WTC11 (cell line): ENCODE data around the gene NMB. TPM values are rescaled to one million over a fixed set of nuclear protein-coding genes. Genes with fewer than 3 reads are reported as not detected.

ENCODE experiments used
- ATAC-seq: fragments of 200-7000 bp; cut with Tn5 transposase; 2 replicates; pipeline ENCODE4 v1.10.0; 2021; ENCODE audit warnings: mild to moderate bottlenecking, moderate library complexity
- CTCF ChIA-PET: fragments of 300-600 bp; sonication (Branson Sonifier 250); formaldehyde crosslinking; loops from one replicate; lab custom pipeline; 2021; ENCODE audit warnings: antibody characterized with exemption; lab: Charles Lee
- POLR2A ChIA-PET: fragments of 350-600 bp; sonication (Branson Sonifier 250); formaldehyde crosslinking; loops from one replicate; lab custom pipeline; 2021; ENCODE audit warnings: antibody characterized with exemption; lab: Charles Lee
- DNase-seq: peaks from one replicate; pipeline ENCODE4 v3.0.0; 2021; ENCODE audit warnings: low spot score
- H3K27ac Mint-ChIP-seq: 2 replicates; pipeline ENCODE4 v1.8.0; 2021; ENCODE audit warnings: mixed read lengths
- H3K27me3 Mint-ChIP-seq: 2 replicates; pipeline ENCODE4 v1.8.0; 2021; ENCODE audit warnings: low read depth, mild to moderate bottlenecking, moderate library complexity, mixed read lengths
- H3K36me3 Mint-ChIP-seq: 2 replicates; pipeline ENCODE4 v1.8.0; 2021; ENCODE audit warnings: mixed read lengths
- H3K4me1 Mint-ChIP-seq: 2 replicates; pipeline ENCODE4 v1.8.0; 2022; ENCODE audit warnings: mixed read lengths
- H3K4me3 Mint-ChIP-seq: 2 replicates; pipeline ENCODE4 v1.8.0; 2021; ENCODE audit warnings: mild to moderate bottlenecking, moderate library complexity, mixed read lengths
- H3K9me3 Mint-ChIP-seq: 2 replicates; pipeline ENCODE4 v1.8.0; 2021; ENCODE audit warnings: mixed read lengths
- CREM ChIP-seq: sonication (generic); formaldehyde crosslinking; IDR thresholded peaks from 2 replicates; pipeline ENCODE4 v1.8.1; 2022; ENCODE audit warnings: mild to moderate bottlenecking, missing genetic modification reagents, moderate library complexity
- E2F5 ChIP-seq: sonication (generic); formaldehyde crosslinking; IDR thresholded peaks from 2 replicates; pipeline ENCODE4 v1.8.1; 2022; ENCODE audit warnings: mild to moderate bottlenecking, moderate library complexity, missing genetic modification reagents
- ERG ChIP-seq: fragments of 250-450 bp; sonication (Bioruptor Pico); IDR thresholded peaks from 2 replicates; pipeline ENCODE4 v1.8.0; 2021; ENCODE audit warnings: mild to moderate bottlenecking
- ESRRA ChIP-seq: sonication (generic); formaldehyde crosslinking; IDR thresholded peaks from 2 replicates; pipeline ENCODE4 v1.8.1; 2022; ENCODE audit warnings: mild to moderate bottlenecking, missing genetic modification reagents, borderline replicate concordance
- ETV6 ChIP-seq: sonication (generic); formaldehyde crosslinking; IDR thresholded peaks from 2 replicates; pipeline ENCODE4 v1.8.1; 2022; ENCODE audit warnings: mild to moderate bottlenecking, missing genetic modification reagents
- FOXP1 ChIP-seq: sonication (generic); formaldehyde crosslinking; IDR thresholded peaks from 2 replicates; pipeline ENCODE4 v1.8.0; 2022; ENCODE audit warnings: missing genetic modification reagents, mild to moderate bottlenecking, moderate library complexity, borderline replicate concordance
- MXD4 ChIP-seq: fragments of 250-450 bp; sonication (Bioruptor Pico); IDR thresholded peaks from 2 replicates; pipeline ENCODE4 v1.8.0; 2021; ENCODE audit warnings: mild to moderate bottlenecking, moderate library complexity, borderline replicate concordance
- NFE2L1 ChIP-seq: sonication (generic); formaldehyde crosslinking; IDR thresholded peaks from 2 replicates; pipeline ENCODE4 v1.8.1; 2023; ENCODE audit warnings: missing genetic modification reagents
- NFYB ChIP-seq: sonication (generic); formaldehyde crosslinking; conservative IDR thresholded peaks from 2 replicates; pipeline ENCODE4 v1.8.0; 2022; ENCODE audit warnings: low read depth, missing genetic modification reagents
- RELA ChIP-seq: sonication (generic); formaldehyde crosslinking; IDR thresholded peaks from 2 replicates; pipeline ENCODE4 v1.8.1; 2022; ENCODE audit warnings: missing genetic modification reagents, mild to moderate bottlenecking, borderline replicate concordance
- SMAD4 ChIP-seq: sonication (generic); formaldehyde crosslinking; IDR thresholded peaks from 2 replicates; pipeline ENCODE4 v1.8.0; 2022; ENCODE audit warnings: mild to moderate bottlenecking, missing genetic modification reagents
- SP1 ChIP-seq: sonication (generic); formaldehyde crosslinking; conservative IDR thresholded peaks from 2 replicates; pipeline ENCODE4 v1.8.1; 2022; ENCODE audit warnings: missing genetic modification reagents
- TP53 ChIP-seq: sonication (generic); formaldehyde crosslinking; IDR thresholded peaks from 2 replicates; pipeline ENCODE4 v1.8.1; 2023; ENCODE audit warnings: mild to moderate bottlenecking, missing genetic modification reagents
- ZNF121 ChIP-seq: sonication (generic); formaldehyde crosslinking; IDR thresholded peaks from 2 replicates; pipeline ENCODE4 v1.8.0; 2023; ENCODE audit warnings: missing genetic modification reagents
- ZNF263 ChIP-seq: sonication (generic); formaldehyde crosslinking; IDR thresholded peaks from 2 replicates; pipeline ENCODE4 v1.8.1; 2022; ENCODE audit warnings: low read depth, mild to moderate bottlenecking, moderate library complexity, missing genetic modification reagents
- total RNA-seq: library from RNA; stranded (reverse); gene quantifications from 3 replicates; pipeline ENCODE4 v1.2.3, GENCODE V29; 2021
- TF ChIP-seq, protein P1 (sequence below): sonication (generic); formaldehyde crosslinking; IDR thresholded peaks from 2 replicates; pipeline ENCODE4 v1.8.0; 2022; ENCODE audit warnings: missing genetic modification reagents
- TF ChIP-seq, protein P2 (sequence below): sonication (generic); formaldehyde crosslinking; IDR thresholded peaks from 2 replicates; pipeline ENCODE4 v1.8.1; 2023; ENCODE audit warnings: mild to moderate bottlenecking, missing genetic modification reagents, moderate library complexity
- TF ChIP-seq, protein P3 (sequence below): fragments of 250-450 bp; sonication (Bioruptor Pico); IDR thresholded peaks from 2 replicates; pipeline ENCODE4 v1.9.0; 2021; ENCODE audit warnings: moderate library complexity, mild to moderate bottlenecking, inconsistent platforms, borderline replicate concordance

Gene NMB
- total RNA-seq, 1 experiment from 2014 or later, result 14.9 TPM

- H3K4me3 Mint-ChIP-seq, result peak overlapping the region; percentile 85
- no peak for TF ChIP-seq NFYB (CRISPR knock-in tag)
- TF ChIP-seq, protein P1, sequence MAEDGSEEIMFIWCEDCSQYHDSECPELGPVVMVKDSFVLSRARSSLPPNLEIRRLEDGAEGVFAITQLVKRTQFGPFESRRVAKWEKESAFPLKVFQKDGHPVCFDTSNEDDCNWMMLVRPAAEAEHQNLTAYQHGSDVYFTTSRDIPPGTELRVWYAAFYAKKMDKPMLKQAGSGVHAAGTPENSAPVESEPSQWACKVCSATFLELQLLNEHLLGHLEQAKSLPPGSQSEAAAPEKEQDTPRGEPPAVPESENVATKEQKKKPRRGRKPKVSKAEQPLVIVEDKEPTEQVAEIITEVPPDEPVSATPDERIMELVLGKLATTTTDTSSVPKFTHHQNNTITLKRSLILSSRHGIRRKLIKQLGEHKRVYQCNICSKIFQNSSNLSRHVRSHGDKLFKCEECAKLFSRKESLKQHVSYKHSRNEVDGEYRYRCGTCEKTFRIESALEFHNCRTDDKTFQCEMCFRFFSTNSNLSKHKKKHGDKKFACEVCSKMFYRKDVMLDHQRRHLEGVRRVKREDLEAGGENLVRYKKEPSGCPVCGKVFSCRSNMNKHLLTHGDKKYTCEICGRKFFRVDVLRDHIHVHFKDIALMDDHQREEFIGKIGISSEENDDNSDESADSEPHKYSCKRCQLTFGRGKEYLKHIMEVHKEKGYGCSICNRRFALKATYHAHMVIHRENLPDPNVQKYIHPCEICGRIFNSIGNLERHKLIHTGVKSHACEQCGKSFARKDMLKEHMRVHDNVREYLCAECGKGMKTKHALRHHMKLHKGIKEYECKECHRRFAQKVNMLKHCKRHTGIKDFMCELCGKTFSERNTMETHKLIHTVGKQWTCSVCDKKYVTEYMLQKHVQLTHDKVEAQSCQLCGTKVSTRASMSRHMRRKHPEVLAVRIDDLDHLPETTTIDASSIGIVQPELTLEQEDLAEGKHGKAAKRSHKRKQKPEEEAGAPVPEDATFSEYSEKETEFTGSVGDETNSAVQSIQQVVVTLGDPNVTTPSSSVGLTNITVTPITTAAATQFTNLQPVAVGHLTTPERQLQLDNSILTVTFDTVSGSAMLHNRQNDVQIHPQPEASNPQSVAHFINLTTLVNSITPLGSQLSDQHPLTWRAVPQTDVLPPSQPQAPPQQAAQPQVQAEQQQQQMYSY, result peak; percentile 46; the same call in 1 of the 2 replicates
- no peaks in the 10 kb centered on the region for H3K9me3 Mint-ChIP-seq
- H3K4me1 Mint-ChIP-seq, result peaks cover 49% of the 10 kb centered on the region
- ATAC-seq (no peak), DNase-seq (no peak)
- H3K27ac Mint-ChIP-seq, result no peak overlapping the region
- ChIA-PET CTCF (interaction anchor here (0.6 to 11.7 kb wide), 6 partner anchors 34 to 294 kb away, joined by 3 to 139 read pairs (median 8); partner anchors contain the start of gene ZSCAN2), POLR2A (interaction anchor here (0.6 to 1.4 kb wide), 3 partner anchors 33 to 47 kb away, joined by 3 to 4 read pairs (median 3); no protein-coding TSS in a partner anchor)
- peaks cover 14% of the 10 kb centered on the region for H3K36me3 Mint-ChIP-seq
- H3K27me3 Mint-ChIP-seq, result peaks cover 16% of the 10 kb centered on the region
Measured at GRCh38 chr15:84634228-84634837, 23.7 kb downstream of the NMB start.

- CTCF ChIA-PET, result interaction anchor here (0.5 to 11.7 kb wide), 8 partner anchors 20 to 320 kb away, joined by 3 to 139 read pairs (median 6); partner anchors contain the start of genes WDR73 and ZSCAN2
- Mint-ChIP-seq H3K36me3 (peaks cover 13% of the 10 kb centered on the region), H3K4me1 (peaks cover 52% of the 10 kb centered on the region), H3K4me3 (peak overlapping the region; percentile 90), H3K27ac (peak overlapping the region; percentile 52; the same call in 1 of the 2 replicates), H3K27me3 (peaks cover 16% of the 10 kb centered on the region), H3K9me3 (no peaks in the 10 kb centered on the region)
- POLR2A ChIA-PET, result interaction anchor here (0.6 to 1.4 kb wide), 3 partner anchors 32 to 46 kb away, joined by 3 to 4 read pairs (median 3); no protein-coding TSS in a partner anchor
- peak; percentile 51 for ATAC-seq
- peak; percentile 68 for DNase-seq
- TF ChIP-seq NFE2L1, result peak; percentile 62; the same call in 1 of the 2 replicates
- no peak for TF ChIP-seq CREM
- TF ChIP-seq, protein P2, sequence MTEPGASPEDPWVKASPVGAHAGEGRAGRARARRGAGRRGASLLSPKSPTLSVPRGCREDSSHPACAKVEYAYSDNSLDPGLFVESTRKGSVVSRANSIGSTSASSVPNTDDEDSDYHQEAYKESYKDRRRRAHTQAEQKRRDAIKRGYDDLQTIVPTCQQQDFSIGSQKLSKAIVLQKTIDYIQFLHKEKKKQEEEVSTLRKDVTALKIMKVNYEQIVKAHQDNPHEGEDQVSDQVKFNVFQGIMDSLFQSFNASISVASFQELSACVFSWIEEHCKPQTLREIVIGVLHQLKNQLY (CRISPR knock-in tag), result no peak
- TF ChIP-seq, protein P1, result peak; percentile 4; the same call in 1 of the 2 replicates
- TF ChIP-seq SP1, result peak; percentile 30; the same call in 1 of the 2 replicates
- TF ChIP-seq ETV6 (CRISPR knock-in tag), result peak; percentile 31; the same call in 1 of the 2 replicates
- TF ChIP-seq MXD4 (CRISPR knock-in tag), result no peak
- TF ChIP-seq RELA (CRISPR knock-in tag), result peak; percentile 64; the same call in 1 of the 2 replicates
- TF ChIP-seq TP53, result no peak
- TF ChIP-seq ZNF263 (CRISPR knock-in tag), result no peak
- TF ChIP-seq ERG (CRISPR knock-in tag), result no peak
- TF ChIP-seq SMAD4, result no peak
- no peak for TF ChIP-seq ZNF121
- TF ChIP-seq, protein P3, sequence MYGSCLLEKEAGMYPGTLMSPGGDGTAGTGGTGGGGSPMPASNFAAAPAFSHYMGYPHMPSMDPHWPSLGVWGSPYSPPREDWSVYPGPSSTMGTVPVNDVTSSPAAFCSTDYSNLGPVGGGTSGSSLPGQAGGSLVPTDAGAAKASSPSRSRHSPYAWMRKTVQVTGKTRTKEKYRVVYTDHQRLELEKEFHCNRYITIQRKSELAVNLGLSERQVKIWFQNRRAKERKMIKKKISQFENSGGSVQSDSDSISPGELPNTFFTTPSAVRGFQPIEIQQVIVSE (CRISPR knock-in tag), result no peak
- TF ChIP-seq ESRRA (CRISPR knock-in tag), result 0 out of 2 replicates have a peak, but pooled peaks have one; percentile 50
- TF ChIP-seq E2F5 (CRISPR knock-in tag), result no peak
- peak; percentile 65; the same call in 1 of the 2 replicates for TF ChIP-seq FOXP1 (CRISPR knock-in tag)
Measured at GRCh38 chr15:84633311-84634227, 24.4 kb downstream of the NMB start.
